H1 (cell line): Measurements from ENCODE around the gene PF4V1. TPM values are rescaled to one million over a fixed set of nuclear protein-coding genes. Genes with fewer than 3 reads are reported as not detected.

Experiments used
- CREB1 ChIP-seq: IDR thresholded peaks from 2 replicates; pipeline ENCODE4 v1.6.1; 2012; ENCODE audit warnings: inconsistent platforms
- EP300 ChIP-seq, 2 experiments: IDR thresholded peaks; 1 replicate in 1 of 2; 2 replicates in 1 of 2; pipeline ENCODE4 v1.6.1; 2011 to 2012; ENCODE audit warnings: low read depth in 2 of 2, low read length in 2 of 2, mild to moderate bottlenecking in 2 of 2, borderline replicate concordance in 1 of 2, inconsistent platforms in 1 of 2, moderate library complexity in 1 of 2
- NANOG ChIP-seq: IDR thresholded peaks from 2 replicates; pipeline ENCODE4 v1.6.1; 2011; ENCODE audit warnings: low read length, low read depth, mild to moderate bottlenecking, inconsistent platforms; ENCODE audit not compliant: insufficient read depth, poor library complexity, severe bottlenecking
- polyA plus RNA-seq, 7 experiments: library from polyadenylated mRNA; depleted of rRNA in 3 of 7; stranded (reverse) in 5 of 7; unstranded in 2 of 7; fragments of >200 nt in 5 of 7; fragments of 200-250 nt in 2 of 7; gene quantifications; 1 replicate in 5 of 7; 2 replicates in 1 of 7; 4 replicates in 1 of 7; pipeline versions ENCODE4 v1.2.1 to v1.2.3, GENCODE V29; 2011 to 2013; ENCODE audit warnings: missing spikeins in 2 of 7, mixed read lengths in 2 of 7
- total RNA-seq: library from RNA; stranded (reverse); fragmentation: NEBNext Ultra II Directional; extraction: Animal tissue kit (Norgen Biotek cat#: 25700); gene quantifications from 2 replicates; pipeline ENCODE4 v1.2.1, GENCODE V29; 2021

PF4V1 gene
- total and polyA plus RNA-seq, 2 of the 8 experiments (the other 6 are each of a cell fraction or from before 2014, with no cell fraction given), result not detected

DNA sequence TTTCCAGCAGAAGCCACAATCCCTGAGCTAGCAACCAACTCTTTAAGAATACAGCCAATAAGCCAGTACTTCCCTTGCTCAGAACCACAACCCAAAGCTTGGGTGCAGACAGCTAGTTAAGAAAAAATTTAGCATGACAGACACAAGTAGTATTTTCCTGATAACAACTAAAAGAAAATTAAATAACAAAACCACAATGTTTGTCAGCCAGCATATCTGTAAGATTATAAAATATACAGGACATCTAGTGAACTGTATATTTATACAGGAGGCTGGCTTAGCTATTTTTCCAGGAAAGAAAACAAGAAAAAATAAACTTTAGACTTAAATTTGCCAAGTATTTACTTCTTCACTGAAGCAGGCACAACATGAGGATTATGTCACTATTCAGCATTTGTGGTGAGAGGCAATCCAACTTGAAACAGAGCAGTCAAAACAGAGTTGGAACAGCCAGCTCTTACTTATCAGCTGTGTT lies 6.6 kb downstream of the PF4V1 start (continued):
- TF ChIP-seq EP300 (IDR thresholded peaks at IDR 0.05; ENCODE audit: borderline replicate concordance in 1 of 2, low read depth in 2 of 2, low read length in 2 of 2) (no peak), NANOG (no peak), CREB1 (no peak)
